ENCODE data around the gene LINS1.

The LINS1 gene

GRCh38 chr15:100547961-100548360 is 54.0 kb downstream of the LINS1 start:
- DNase-seq = no peak

GRCh38 chr15:100544946-100545345 is 57.0 kb downstream of the LINS1 start:
- no peak for DNase-seq

GRCh38 chr15:100544338-100544841 is 57.6 kb downstream of the LINS1 start:
- no peak for DNase-seq

GRCh38 chr15:100542290-100542689 is 59.7 kb downstream of the LINS1 start:
- no peak for DNase-seq

- no peak for DNase-seq
Measured at GRCh38 chr15:100537331-100537730, 64.7 kb downstream of the LINS1 start.

- no peak for DNase-seq
Measured at GRCh38 chr15:100536733-100537132, 65.3 kb downstream of the LINS1 start.

GRCh38 chr15:100533886-100534285 is 68.1 kb downstream of the LINS1 start:
- no peak for DNase-seq

GRCh38 chr15:100531823-100532327 is 70.1 kb downstream of the LINS1 start:
- DNase-seq = no peak

- no peak for DNase-seq
Measured at GRCh38 chr15:100531204-100531603, 70.8 kb downstream of the LINS1 start.

- DNase-seq = no peak
Measured at GRCh38 chr15:100529556-100529955, 72.4 kb downstream of the LINS1 start.

- no peak for DNase-seq
Measured at GRCh38 chr15:100528833-100529428, 73.1 kb downstream of the LINS1 start, which contains the start of gene CERS3. TSS of gene CERS3 (minus strand) at chr15:100528950. CDS start at chr15:100501849, 27,101 bp downstream.

- DNase-seq = no peak
Measured at GRCh38 chr15:100526027-100526481, 75.9 kb downstream of the LINS1 start.

GRCh38 chr15:100525436-100525835 is 76.5 kb downstream of the LINS1 start:
- DNase-seq = no peak

- no peak for DNase-seq
Measured at GRCh38 chr15:100524326-100524725, 77.7 kb downstream of the LINS1 start.

GRCh38 chr15:100521907-100522306 is 80.1 kb downstream of the LINS1 start:
- no peak for DNase-seq

GRCh38 chr15:100520132-100520921 is 81.7 kb downstream of the LINS1 start:
- no peak for DNase-seq

GRCh38 chr15:100517846-100518245 is 84.1 kb downstream of the LINS1 start:
- no peak for DNase-seq

Data from activated CD4-positive, alpha-beta T cell treated with anti-CD3 and anti-CD28 coated beads, Interleukin-2, amount 50 U/mL, for 1 hour (primary cell).